HG03521 (cell line): Measurements from ENCODE around the gene EYA2.
"Not testable (repeated sequence)": the region's sequence is repeated elsewhere in the genome, so short reads cannot be mapped to it uniquely, and the experiment has no call there.

ENCODE experiments used
- ATAC-seq: cut with Tn5 transposase; IDR thresholded peaks from one replicate; pipeline ENCODE4 v1.9.1; 2021; ENCODE audit warnings: mild to moderate bottlenecking, moderate library complexity; ENCODE audit not compliant: unreplicated experiment

EYA2 gene

GRCh38 chr20:46951405-46951804 lies 56.8 kb downstream of the EYA2 start:
- no peak for ATAC-seq

- no peak for ATAC-seq
Observed at GRCh38 chr20:46951840-46952497, 57.3 kb downstream of the EYA2 start.

GRCh38 chr20:46953596-46953995 lies 59.0 kb downstream of the EYA2 start:
- ATAC-seq = no peak

- ATAC-seq = no peak
Observed at GRCh38 chr20:46954490-46955038, 59.9 kb downstream of the EYA2 start.

GRCh38 chr20:46955601-46956556 lies 61.2 kb downstream of the EYA2 start:
- ATAC-seq = no peak

GRCh38 chr20:46959081-46959692 lies 64.5 kb downstream of the EYA2 start:
- ATAC-seq = no peak

- ATAC-seq = no peak
Observed at GRCh38 chr20:46959821-46960220, 65.2 kb downstream of the EYA2 start.

- ATAC-seq = no peak
Observed at GRCh38 chr20:46960536-46960935, 65.9 kb downstream of the EYA2 start.

GRCh38 chr20:46961968-46962367 lies 67.3 kb downstream of the EYA2 start:
- ATAC-seq = not testable (repeated sequence)

GRCh38 chr20:46962452-46963195 lies 68.0 kb downstream of the EYA2 start:
- ATAC-seq = no peak

GRCh38 chr20:46963196-46963529 lies 68.5 kb downstream of the EYA2 start:
- ATAC-seq = no peak

- no peak for ATAC-seq
Observed at GRCh38 chr20:46963758-46964617, 69.3 kb downstream of the EYA2 start.

GRCh38 chr20:46964618-46965455 lies 70.2 kb downstream of the EYA2 start:
- no peak for ATAC-seq

GRCh38 chr20:46965477-46965876 lies 70.8 kb downstream of the EYA2 start:
- ATAC-seq = no peak

- no peak for ATAC-seq
Observed at GRCh38 chr20:46967646-46968045, 73.0 kb downstream of the EYA2 start.

- ATAC-seq = no peak
Observed at GRCh38 chr20:46970937-46971630, 76.4 kb downstream of the EYA2 start.

- ATAC-seq = no peak
Observed at GRCh38 chr20:46973766-46974165, 79.1 kb downstream of the EYA2 start.

- ATAC-seq = no peak
Observed at GRCh38 chr20:46974669-46975434, 80.2 kb downstream of the EYA2 start.
